ENCODE results near the gene CCDC183. TPM values are rescaled to one million over a fixed set of nuclear protein-coding genes. Genes with fewer than 3 reads are reported as not detected.

CCDC183 gene
- total RNA-seq, 4 donors from 2014 or later: 25.2 to 161 (median 63.5) TPM

- DNase-seq: no peak
Observed at GRCh38 chr9:136826188-136826541, 30.0 kb downstream of the CCDC183 start.

DNA sequence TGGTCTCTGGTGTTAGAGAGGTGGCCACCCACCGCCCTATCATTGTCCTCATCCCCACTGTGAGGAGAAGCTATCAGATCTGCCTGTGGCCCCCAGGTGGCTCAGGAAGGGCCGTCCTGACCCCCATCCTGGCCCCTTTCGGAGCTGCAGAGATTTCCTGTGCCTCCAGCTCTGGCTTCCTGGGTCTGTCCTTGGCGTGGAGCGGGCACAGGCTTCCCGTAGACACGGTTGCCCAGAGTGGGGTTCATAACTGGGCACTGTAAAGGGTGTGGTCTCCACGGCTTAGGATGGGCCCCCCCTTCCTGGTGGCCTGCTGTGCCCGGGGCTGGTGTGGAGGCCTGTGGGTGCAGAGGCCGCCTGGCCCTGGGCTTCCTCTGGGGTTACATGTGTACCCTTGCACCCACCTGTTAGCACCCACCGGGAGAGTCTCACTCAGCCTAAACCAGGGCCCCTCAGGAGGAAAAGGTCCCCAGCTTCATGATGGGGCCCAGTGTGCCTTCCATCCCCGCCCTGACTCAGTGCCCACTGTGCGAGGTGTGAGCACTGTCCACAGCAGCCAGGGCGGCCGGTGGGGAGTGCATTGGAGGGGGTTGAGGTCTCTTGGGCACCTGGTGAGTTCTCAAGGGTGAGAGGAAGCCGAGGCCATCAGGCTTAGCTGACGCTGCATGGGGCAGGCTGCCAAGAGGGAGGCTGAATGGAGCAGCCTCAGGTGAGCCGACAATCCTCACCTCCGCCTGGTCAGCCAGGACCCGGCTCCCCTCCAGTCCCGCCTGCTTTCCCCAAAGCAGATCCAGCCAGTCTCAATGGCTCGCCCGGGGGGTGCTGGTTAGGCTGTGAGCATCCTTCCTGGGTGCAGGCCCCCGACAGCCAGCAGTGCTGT is 30.8 kb downstream of the CCDC183 start:
- peaks cover 0 to 36% (median 15%) of the 10 kb centered on the region in 4 donors for H3K36me3 ChIP-seq
- intact Hi-C loops (cut with DNase I; ENCODE audit: low total_unique reads) (no loop called here), in situ Hi-C loops (cut with MboI; ENCODE audit: low pct_ligation_motif_present in 1 of 4, low pct_unique_long_range_greater_than_20kb in 1 of 4, low sequenced_read_pairs in 3 of 4) (no loop called here)
- DNase-seq: no peak
- 91% methylated on average over 22 of the region's 24 CpGs; no CpG with 5 or more reads in 1 of the 2 donors for WGBS, 2 donors (ENCODE audit: low coverage in 1 of 2)
- H3K4me1 ChIP-seq: peaks cover 0 to 1% (median 0%) of the 10 kb centered on the region in 4 donors
- H3K9me3 ChIP-seq: no peaks in the 10 kb centered on the region
- no peak for TF ChIP-seq POLR2A (IDR thresholded peaks at IDR 0.05)
- TF ChIP-seq EP300 (IDR thresholded peaks at IDR 0.05; ENCODE audit: low read depth): no peak
- TF ChIP-seq, protein P1, sequence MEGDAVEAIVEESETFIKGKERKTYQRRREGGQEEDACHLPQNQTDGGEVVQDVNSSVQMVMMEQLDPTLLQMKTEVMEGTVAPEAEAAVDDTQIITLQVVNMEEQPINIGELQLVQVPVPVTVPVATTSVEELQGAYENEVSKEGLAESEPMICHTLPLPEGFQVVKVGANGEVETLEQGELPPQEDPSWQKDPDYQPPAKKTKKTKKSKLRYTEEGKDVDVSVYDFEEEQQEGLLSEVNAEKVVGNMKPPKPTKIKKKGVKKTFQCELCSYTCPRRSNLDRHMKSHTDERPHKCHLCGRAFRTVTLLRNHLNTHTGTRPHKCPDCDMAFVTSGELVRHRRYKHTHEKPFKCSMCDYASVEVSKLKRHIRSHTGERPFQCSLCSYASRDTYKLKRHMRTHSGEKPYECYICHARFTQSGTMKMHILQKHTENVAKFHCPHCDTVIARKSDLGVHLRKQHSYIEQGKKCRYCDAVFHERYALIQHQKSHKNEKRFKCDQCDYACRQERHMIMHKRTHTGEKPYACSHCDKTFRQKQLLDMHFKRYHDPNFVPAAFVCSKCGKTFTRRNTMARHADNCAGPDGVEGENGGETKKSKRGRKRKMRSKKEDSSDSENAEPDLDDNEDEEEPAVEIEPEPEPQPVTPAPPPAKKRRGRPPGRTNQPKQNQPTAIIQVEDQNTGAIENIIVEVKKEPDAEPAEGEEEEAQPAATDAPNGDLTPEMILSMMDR (IDR thresholded peaks at IDR 0.05): no peak
- no peak for TF ChIP-seq POLR2AphosphoS5 (IDR thresholded peaks at IDR 0.05)
- H3K27me3 ChIP-seq: no peaks in the 10 kb centered on the region
- H3K27ac ChIP-seq: no peak overlapping the region
- no peak overlapping the region for H3K4me3 ChIP-seq

More at GRCh38 chr9:136826188-136826541, 30.0 kb downstream of the CCDC183 start:
- Histone ChIP-seq H3K27me3 (no peaks in the 10 kb centered on the region), H3K4me3 (no peak overlapping the region), H3K9me3 (no peaks in the 10 kb centered on the region), H3K4me1 (peaks cover 0 to 7% (median 2%) of the 10 kb centered on the region in 4 donors), H3K36me3 (peaks cover 0 to 36% (median 15%) of the 10 kb centered on the region in 4 donors), H3K27ac (no peak overlapping the region)
- TF ChIP-seq POLR2A (IDR thresholded peaks at IDR 0.05): no peak
- in situ Hi-C loops (cut with MboI; ENCODE audit: low pct_ligation_motif_present in 1 of 4, low pct_unique_long_range_greater_than_20kb in 1 of 4, low sequenced_read_pairs in 3 of 4) (no loop called here), intact Hi-C loops (cut with DNase I; ENCODE audit: low total_unique reads) (no loop called here)
- 92% methylated on average over 12 of the region's 17 CpGs; no CpG with 5 or more reads in 1 of the 2 donors for WGBS, 2 donors (ENCODE audit: low coverage in 1 of 2)

- 91 to 100% methylated on average over 1 to 13 of the region's 14 CpGs for WGBS, 2 donors (ENCODE audit: low coverage in 1 of 2)
- no peaks in the 10 kb centered on the region for H3K4me1 ChIP-seq
Observed at GRCh38 chr9:136827794-136828473, 31.8 kb downstream of the CCDC183 start.

DNA sequence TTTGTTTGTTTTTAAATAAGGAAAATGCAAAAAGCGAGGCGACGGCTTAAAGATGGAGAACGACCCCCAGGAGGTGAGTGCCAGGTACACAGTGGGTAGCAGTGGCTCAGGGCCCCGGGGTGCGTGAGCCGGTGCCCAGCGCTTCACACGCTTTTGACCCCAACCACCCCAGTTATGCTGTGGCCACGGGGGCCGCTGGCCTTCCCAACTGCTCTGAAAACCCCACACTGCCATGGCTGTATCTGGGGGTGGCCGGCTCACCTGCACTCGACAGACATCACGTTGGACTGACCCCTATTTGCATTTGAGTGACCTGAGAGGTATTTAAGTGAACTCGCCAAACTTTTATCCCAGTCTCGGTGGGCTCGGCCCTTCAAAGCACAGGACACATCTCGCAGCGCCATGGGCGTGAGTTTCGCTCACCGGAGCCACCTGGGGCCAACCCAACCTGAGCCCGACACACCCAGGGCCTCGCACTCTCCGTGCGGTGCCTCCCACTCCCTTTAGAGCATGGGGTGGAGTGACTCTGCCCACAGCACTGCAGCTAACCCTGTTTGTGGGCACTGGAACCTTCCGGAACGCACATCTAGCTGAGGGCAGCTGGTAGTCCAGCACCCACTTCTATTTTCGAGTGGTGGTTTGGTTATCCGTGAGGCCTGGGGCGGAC is 32.5 kb downstream of the CCDC183 start:
- WGBS, 2 donors (ENCODE audit: low coverage in 1 of 2): 96% methylated on average over 10 to 31 of the region's 31 CpGs
- H3K36me3 ChIP-seq: peaks cover 0 to 30% (median 15%) of the 10 kb centered on the region in 4 donors
- no peaks in the 10 kb centered on the region for H3K4me1 ChIP-seq
- in situ Hi-C loops (cut with MboI; ENCODE audit: low pct_ligation_motif_present in 1 of 4, low pct_unique_long_range_greater_than_20kb in 1 of 4, low sequenced_read_pairs in 3 of 4): no loop called here
- no peak for DNase-seq
- no peak for TF ChIP-seq EP300 (IDR thresholded peaks at IDR 0.05; ENCODE audit: low read depth)
- TF ChIP-seq POLR2AphosphoS5 (IDR thresholded peaks at IDR 0.05): no peak
- TF ChIP-seq POLR2A (IDR thresholded peaks at IDR 0.05): no peak
- TF ChIP-seq, protein P1 (IDR thresholded peaks at IDR 0.05): no peak
- no peaks in the 10 kb centered on the region for H3K27me3 ChIP-seq
- H3K4me3 ChIP-seq: no peak overlapping the region
- no peak overlapping the region for H3K27ac ChIP-seq
- no peaks in the 10 kb centered on the region for H3K9me3 ChIP-seq
- intact Hi-C loops (cut with DNase I; ENCODE audit: low total_unique reads): no loop called here

More at GRCh38 chr9:136827794-136828473, 31.8 kb downstream of the CCDC183 start:
- Histone ChIP-seq H3K36me3 (peaks cover 0 to 36% (median 16%) of the 10 kb centered on the region in 4 donors), H3K27ac (no peak overlapping the region), H3K9me3 (no peaks in the 10 kb centered on the region), H3K4me3 (no peak overlapping the region), H3K27me3 (no peaks in the 10 kb centered on the region)
- no peak for DNase-seq
- in situ Hi-C loops (cut with MboI; ENCODE audit: low pct_ligation_motif_present in 1 of 4, low pct_unique_long_range_greater_than_20kb in 1 of 4, low sequenced_read_pairs in 3 of 4) (no loop called here), intact Hi-C loops (cut with DNase I; ENCODE audit: low total_unique reads) (no loop called here)
- TF ChIP-seq POLR2AphosphoS5 (IDR thresholded peaks at IDR 0.05) (no peak), POLR2A (IDR thresholded peaks at IDR 0.05) (no peak), EP300 (IDR thresholded peaks at IDR 0.05; ENCODE audit: low read depth) (no peak)
- TF ChIP-seq, protein P1 (IDR thresholded peaks at IDR 0.05): no peak
